IMR-90 (cell line): ENCODE results near the gene PLCB3. TPM values are rescaled to one million over a fixed set of nuclear protein-coding genes. Genes with fewer than 3 reads are reported as not detected.

ENCODE experiments used
- ATAC-seq: fragments of 200-7000 bp; cut with Tn5 transposase; 2 replicates; pipeline ENCODE4 v1.9.1; 2020; ENCODE audit warnings: low read depth, mild to moderate bottlenecking, moderate library complexity
- BruUV-seq: library from RNA; stranded (reverse); fragments of 400-500 nt; replicated peaks from 2 replicates; lab custom pipeline; 2021; lab: Mats Ljungman, UMichigan
- CTCF ChIA-PET: fragments of 300-600 bp; formaldehyde crosslinking; extraction: SDS; loops from one replicate; lab custom pipeline; 2021; ENCODE audit warnings: antibody characterized with exemption; lab: Yijun Ruan, JAX
- POLR2A ChIA-PET: fragments of 300-600 bp; sonication (Branson Sonifier 250); formaldehyde crosslinking; loops from one replicate; lab custom pipeline; 2022; ENCODE audit warnings: antibody characterized with exemption; ENCODE audit not compliant: unreplicated experiment; lab: Charles Lee
- DNase-seq: peaks from one replicate; pipeline ENCODE4 v3.0.0; 2013
- H2AFZ ChIP-seq: replicated peaks from 2 replicates; pipeline ENCODE3; 2013; ENCODE audit warnings: low read length, mild to moderate bottlenecking; ENCODE audit not compliant: poor library complexity
- H2AK5ac ChIP-seq: 2 replicates; pipeline ENCODE4 v1.6.1; 2013; ENCODE audit warnings: low read depth, low read length, inconsistent platforms
- H2AK9ac ChIP-seq: replicated peaks from 2 replicates; pipeline ENCODE3; 2013; ENCODE audit warnings: mild to moderate bottlenecking, low read depth, low read length, moderate library complexity; ENCODE audit not compliant: poor library complexity
- H2BK120ac ChIP-seq: 2 replicates; pipeline ENCODE4 v1.6.1; 2013; ENCODE audit warnings: low read depth, low read length, inconsistent platforms
- H2BK15ac ChIP-seq: 3 replicates; pipeline ENCODE4 v1.6.1; 2013; ENCODE audit warnings: low read depth, low read length, inconsistent platforms
- H2BK20ac ChIP-seq: 2 replicates; pipeline ENCODE4 v1.6.1; 2013; ENCODE audit warnings: low read depth, mild to moderate bottlenecking, inconsistent platforms, low read length, moderate library complexity
- H2BK5ac ChIP-seq: 2 replicates; pipeline ENCODE4 v1.6.1; 2013; ENCODE audit warnings: mild to moderate bottlenecking, low read depth, low read length, inconsistent platforms; ENCODE audit not compliant: poor library complexity, severe bottlenecking
- H3K14ac ChIP-seq: replicated peaks from 2 replicates; pipeline ENCODE4 v1.6.1; 2013; ENCODE audit warnings: low read depth, low read length, inconsistent platforms
- H3K18ac ChIP-seq: 2 replicates; pipeline ENCODE4 v1.6.1; 2013; ENCODE audit warnings: low read depth, low read length, control low read depth
- H3K23ac ChIP-seq: 2 replicates; pipeline ENCODE4 v1.6.1; 2013; ENCODE audit warnings: low read depth, low read length, inconsistent platforms
- H3K27ac ChIP-seq: 2 replicates; pipeline ENCODE4 v1.5.1; 2013; ENCODE audit warnings: mild to moderate bottlenecking, control low read depth, low read length; ENCODE audit not compliant: insufficient read depth
- H3K27me3 ChIP-seq: 2 replicates; pipeline ENCODE4 v1.6.1; 2013; ENCODE audit warnings: low read length; ENCODE audit not compliant: control insufficient read depth, insufficient read depth
- H3K36me3 ChIP-seq: 2 replicates; pipeline ENCODE4 v1.6.1; 2013; ENCODE audit warnings: low read length, mixed read lengths; ENCODE audit not compliant: control insufficient read depth, insufficient read depth
- H3K4ac ChIP-seq: 2 replicates; pipeline ENCODE4 v1.6.1; 2013; ENCODE audit warnings: low read depth, low read length, inconsistent platforms
- H3K4me1 ChIP-seq: 2 replicates; pipeline ENCODE4 v1.6.1; 2013; ENCODE audit warnings: low read length, mixed read lengths; ENCODE audit not compliant: control insufficient read depth, insufficient read depth
- H3K4me2 ChIP-seq: 2 replicates; pipeline ENCODE4 v1.6.1; 2013; ENCODE audit warnings: low read depth, mild to moderate bottlenecking, control low read depth, low read length, moderate library complexity
- H3K4me3 ChIP-seq: 2 replicates; pipeline ENCODE4 v1.5.1; 2013; ENCODE audit warnings: low read depth, mild to moderate bottlenecking, control low read depth, low read length, moderate library complexity; ENCODE audit not compliant: insufficient read depth
- H3K56ac ChIP-seq: 2 replicates; pipeline ENCODE4 v1.6.1; 2013; ENCODE audit warnings: low read length, inconsistent platforms; ENCODE audit not compliant: insufficient read depth; ENCODE audit errors: extremely low read depth
- H3K79me1 ChIP-seq, 2 experiments: 2 replicates each; pipeline ENCODE4 v1.6.1; 2013; ENCODE audit warnings: low read length in 2 of 2, inconsistent platforms in 1 of 2, low read depth in 1 of 2
- H3K9ac ChIP-seq: 2 replicates; pipeline ENCODE4 v1.6.1; 2013; ENCODE audit warnings: low read depth, low read length, control low read depth
- H3K9me1 ChIP-seq: 2 replicates; pipeline ENCODE4 v1.6.1; 2013; ENCODE audit warnings: low read length, inconsistent platforms; ENCODE audit not compliant: insufficient read depth
- H3K9me3 ChIP-seq: 2 replicates; pipeline ENCODE4 v1.6.1; 2013; ENCODE audit warnings: low read length; ENCODE audit not compliant: control insufficient read depth, insufficient read depth
- H4K20me1 ChIP-seq: 2 replicates; pipeline ENCODE4 v1.6.1; 2013; ENCODE audit warnings: low read length, inconsistent platforms; ENCODE audit not compliant: insufficient read depth
- H4K5ac ChIP-seq: 2 replicates; pipeline ENCODE4 v1.6.1; 2013; ENCODE audit warnings: mild to moderate bottlenecking, low read depth, low read length, control low read depth
- H4K8ac ChIP-seq, 2 experiments: 2 replicates each; pipeline ENCODE4 v1.6.1; 2013; ENCODE audit warnings: low read depth in 2 of 2, low read length in 2 of 2, control low read depth in 1 of 2, inconsistent platforms in 1 of 2
- H4K91ac ChIP-seq: 2 replicates; pipeline ENCODE4 v1.6.1; 2013; ENCODE audit warnings: low read depth, low read length, inconsistent platforms; ENCODE audit not compliant: insufficient read depth
- BHLHE40 ChIP-seq: fragments of 150-350 bp; IDR thresholded peaks from 2 replicates; pipeline ENCODE4 v1.6.1; 2016; ENCODE audit warnings: mild to moderate bottlenecking, low read depth, low read length
- CEBPB ChIP-seq: IDR thresholded peaks from 2 replicates; pipeline ENCODE4 v1.6.1; 2012; ENCODE audit warnings: low read depth, low read length, improper control_type of control experiment
- CHD1 ChIP-seq: IDR thresholded peaks from 2 replicates; pipeline ENCODE4 v1.6.1; 2012; ENCODE audit warnings: low read depth, low read length, improper control_type of control experiment
- ELK1 ChIP-seq: fragments of 150-350 bp; IDR thresholded peaks from 2 replicates; pipeline ENCODE4 v1.6.1; 2016; ENCODE audit warnings: low read depth, mild to moderate bottlenecking, low read length, moderate library complexity, borderline replicate concordance
- MAFK ChIP-seq: IDR thresholded peaks from 2 replicates; pipeline ENCODE4 v1.6.1; 2012; ENCODE audit warnings: low read depth, low read length, improper control_type of control experiment
- MAZ ChIP-seq: IDR thresholded peaks from 2 replicates; pipeline ENCODE4 v1.6.1; 2012; ENCODE audit warnings: low read depth, mild to moderate bottlenecking, low read length, improper control_type of control experiment, moderate library complexity, borderline replicate concordance
- MXI1 ChIP-seq: IDR thresholded peaks from 2 replicates; pipeline ENCODE4 v1.6.1; 2012; ENCODE audit warnings: low read depth, mild to moderate bottlenecking, low read length, moderate library complexity, borderline replicate concordance
- NFE2L2 ChIP-seq: fragments of 150-350 bp; IDR thresholded peaks from 2 replicates; pipeline ENCODE4 v1.6.1; 2016; ENCODE audit warnings: low read depth, mild to moderate bottlenecking, low read length
- POLR2A ChIP-seq: IDR thresholded peaks from 2 replicates; pipeline ENCODE4 v1.6.1; 2012; ENCODE audit warnings: mild to moderate bottlenecking, low read depth, low read length
- RAD21 ChIP-seq: IDR thresholded peaks from 2 replicates; pipeline ENCODE4 v1.6.1; 2012; ENCODE audit warnings: low read length, improper control_type of control experiment
- RFX5 ChIP-seq: IDR thresholded peaks from 2 replicates; pipeline ENCODE4 v1.8.0; 2012; ENCODE audit warnings: low read depth, mild to moderate bottlenecking, low read length, moderate library complexity
- SMC3 ChIP-seq: fragments of 150-350 bp; IDR thresholded peaks from 2 replicates; pipeline ENCODE4 v1.6.1; 2016; ENCODE audit warnings: low read depth, mild to moderate bottlenecking, antibody characterized with exemption, low read length, moderate library complexity
- WGBS, 2 experiments: methylation state at CpG; one replicate each; pipeline versions ENCODE4 v1.1.5 to v1.1.7; 2013; ENCODE audit warnings: missing lambda C conversion rate in 2 of 2; ENCODE audit not compliant: insufficient read length in 1 of 2; ENCODE audit errors: extremely low coverage in 2 of 2; 5-methylcytosine and 5-hydroxymethylcytosine counted together
- dilution Hi-C: fragments of 300-500 bp; cut with HindIII; formaldehyde crosslinking; loops from one replicate; pipeline ENCODE4 v1.14.3; 2018; ENCODE audit warnings: low sequenced_read_pairs; ENCODE audit not compliant: unreplicated experiment
- in situ Hi-C: fragments of 300-500 bp; cut with MboI; formaldehyde crosslinking; loops from 3 replicates; pipeline ENCODE4 v1.14.3; 2019; ENCODE audit warnings: low sequenced_read_pairs, inconsistent platforms, mixed read lengths
- intact Hi-C: fragments of 100-400 bp; cut with micrococcal nuclease; formaldehyde crosslinking; loops from 2 replicates; pipeline ENCODE4 v1.10.0; 2022
- polyA plus RNA-seq, 3 experiments: library from polyadenylated mRNA; depleted of rRNA; stranded (reverse); fragments of >200 nt; gene quantifications; 2 replicates each; pipeline ENCODE4 v1.2.3, GENCODE V29; 2012; ENCODE audit warnings: low replicate concordance in 1 of 3
- total RNA-seq: library from RNA; depleted of rRNA; stranded (reverse); fragments of >200 nt; gene quantifications from 2 replicates; pipeline ENCODE4 v1.2.3, GENCODE V29; 2012
- TF ChIP-seq, protein P1 (sequence below): conservative IDR thresholded peaks from 2 replicates; pipeline ENCODE4 v1.5.1; 2012; ENCODE audit warnings: mild to moderate bottlenecking, low read depth, low read length, improper control_type of control experiment
- TF ChIP-seq, protein P2 (sequence below): fragments of 150-350 bp; IDR thresholded peaks from 2 replicates; pipeline ENCODE4 v1.6.1; 2017; ENCODE audit warnings: mild to moderate bottlenecking, antibody characterized with exemption, low read length, low read depth

PLCB3 gene
- total and polyA plus RNA-seq, 2 of the 4 experiments (the other 2 are of a cell fraction), result 23.9 to 24.9 TPM

DNA sequence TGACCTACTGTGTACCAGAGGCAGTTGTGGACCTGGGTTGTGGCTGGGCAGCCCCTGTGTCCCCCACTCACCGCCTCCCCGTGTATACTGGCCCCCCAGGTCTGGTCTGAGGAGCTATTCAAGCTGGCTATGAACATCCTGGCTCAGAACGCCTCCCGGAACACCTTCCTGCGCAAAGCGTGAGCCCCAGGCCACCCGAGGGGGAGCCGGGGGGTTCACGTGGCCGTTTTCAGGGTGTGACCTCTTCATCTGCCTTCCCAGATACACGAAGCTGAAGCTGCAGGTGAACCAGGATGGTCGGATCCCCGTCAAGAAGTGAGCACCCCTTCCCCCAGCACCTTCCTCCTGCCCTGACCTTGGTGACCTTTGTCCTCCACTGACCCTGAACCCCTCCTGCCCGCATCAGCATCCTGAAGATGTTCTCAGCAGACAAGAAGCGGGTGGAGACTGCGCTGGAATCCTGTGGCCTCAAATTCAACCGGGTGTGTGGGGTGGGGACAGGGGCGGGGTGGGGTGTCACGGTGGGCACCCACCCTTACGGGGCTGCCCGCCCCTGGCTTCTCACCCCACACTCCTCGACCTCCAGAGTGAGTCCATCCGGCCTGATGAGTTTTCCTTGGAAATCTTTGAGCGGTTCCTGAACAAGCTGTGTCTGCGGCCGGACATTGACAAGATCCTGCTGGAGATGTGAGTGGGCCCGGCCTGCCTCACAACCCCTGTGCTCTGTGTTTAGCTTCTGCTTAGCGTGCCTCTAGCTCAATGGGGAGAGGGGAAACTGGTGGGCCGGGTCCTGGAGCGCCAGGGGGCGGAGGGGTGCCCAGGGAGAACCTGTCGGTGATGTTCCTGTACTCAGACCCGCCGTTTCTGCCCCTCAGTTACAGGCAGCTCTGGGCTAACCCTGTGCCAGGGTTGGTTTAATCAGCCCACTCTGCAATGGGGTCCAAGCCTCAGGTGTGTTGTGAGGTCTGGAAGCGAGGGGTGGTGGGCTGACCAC is 4.1 kb downstream of the PLCB3 start:
- peaks cover 10% of the 10 kb centered on the region for H3K4me1 ChIP-seq
- no peak overlapping the region for H3K56ac ChIP-seq
- H3K79me1 ChIP-seq, result peaks cover 14 to 75% of the 10 kb centered on the region in 2 experiments
- H3K36me3 ChIP-seq, result peaks cover 44% of the 10 kb centered on the region
- H2BK5ac ChIP-seq, result no peak overlapping the region
- no peaks in the 10 kb centered on the region for H3K9me3 ChIP-seq
- no peak for DNase-seq
- H2AFZ ChIP-seq, result no peak overlapping the region
- H2BK20ac ChIP-seq, result no peak overlapping the region
- H3K14ac ChIP-seq, result no peak overlapping the region
- no peak overlapping the region for H3K23ac ChIP-seq
- H3K9ac ChIP-seq, result no peak overlapping the region
- H2AK9ac ChIP-seq, result no peak overlapping the region
- 90% methylated on average over 8 of the region's 35 CpGs; no CpG with 5 or more reads in 1 of the 2 experiments for WGBS, 2 experiments
- no peak overlapping the region for H3K4me2 ChIP-seq
- H3K4ac ChIP-seq, result no peak overlapping the region
- in situ Hi-C loops (no loop called here), intact Hi-C loops (no loop called here), dilution Hi-C loops (no loop called here)
- H3K27ac ChIP-seq, result no peak overlapping the region
- no peak for ATAC-seq
- ChIA-PET CTCF (interaction anchor here (0.6 kb wide), 1 partner anchor 553 kb away, joined by 3 read pairs; no protein-coding TSS in a partner anchor), POLR2A (no interaction called here)
- H3K18ac ChIP-seq, result no peak overlapping the region
- H3K9me1 ChIP-seq, result no peaks in the 10 kb centered on the region
- H2BK120ac ChIP-seq, result no peak overlapping the region
- no TSS peak for BruUV-seq
- no peak overlapping the region for H2BK15ac ChIP-seq
- no peak overlapping the region for H3K4me3 ChIP-seq
- H3K27me3 ChIP-seq, result no peaks in the 10 kb centered on the region
- peaks cover 5% of the 10 kb centered on the region; the same call in 1 of the 2 replicates for H4K20me1 ChIP-seq
- H4K5ac ChIP-seq, result no peak overlapping the region
- H4K8ac ChIP-seq, result no peak overlapping the region
- H2AK5ac ChIP-seq, result no peak overlapping the region
- H4K91ac ChIP-seq, result no peak overlapping the region
- TF ChIP-seq NFE2L2, result no peak
- TF ChIP-seq, protein P1, sequence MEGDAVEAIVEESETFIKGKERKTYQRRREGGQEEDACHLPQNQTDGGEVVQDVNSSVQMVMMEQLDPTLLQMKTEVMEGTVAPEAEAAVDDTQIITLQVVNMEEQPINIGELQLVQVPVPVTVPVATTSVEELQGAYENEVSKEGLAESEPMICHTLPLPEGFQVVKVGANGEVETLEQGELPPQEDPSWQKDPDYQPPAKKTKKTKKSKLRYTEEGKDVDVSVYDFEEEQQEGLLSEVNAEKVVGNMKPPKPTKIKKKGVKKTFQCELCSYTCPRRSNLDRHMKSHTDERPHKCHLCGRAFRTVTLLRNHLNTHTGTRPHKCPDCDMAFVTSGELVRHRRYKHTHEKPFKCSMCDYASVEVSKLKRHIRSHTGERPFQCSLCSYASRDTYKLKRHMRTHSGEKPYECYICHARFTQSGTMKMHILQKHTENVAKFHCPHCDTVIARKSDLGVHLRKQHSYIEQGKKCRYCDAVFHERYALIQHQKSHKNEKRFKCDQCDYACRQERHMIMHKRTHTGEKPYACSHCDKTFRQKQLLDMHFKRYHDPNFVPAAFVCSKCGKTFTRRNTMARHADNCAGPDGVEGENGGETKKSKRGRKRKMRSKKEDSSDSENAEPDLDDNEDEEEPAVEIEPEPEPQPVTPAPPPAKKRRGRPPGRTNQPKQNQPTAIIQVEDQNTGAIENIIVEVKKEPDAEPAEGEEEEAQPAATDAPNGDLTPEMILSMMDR, result no peak
- no peak for TF ChIP-seq MAZ
- TF ChIP-seq POLR2A, result no peak
- TF ChIP-seq MXI1, result no peak
- no peak for TF ChIP-seq RFX5
- no peak for TF ChIP-seq BHLHE40
- no peak for TF ChIP-seq RAD21
- TF ChIP-seq MAFK, result no peak
- TF ChIP-seq CHD1, result no peak
- TF ChIP-seq ELK1, result no peak
- TF ChIP-seq, protein P2, sequence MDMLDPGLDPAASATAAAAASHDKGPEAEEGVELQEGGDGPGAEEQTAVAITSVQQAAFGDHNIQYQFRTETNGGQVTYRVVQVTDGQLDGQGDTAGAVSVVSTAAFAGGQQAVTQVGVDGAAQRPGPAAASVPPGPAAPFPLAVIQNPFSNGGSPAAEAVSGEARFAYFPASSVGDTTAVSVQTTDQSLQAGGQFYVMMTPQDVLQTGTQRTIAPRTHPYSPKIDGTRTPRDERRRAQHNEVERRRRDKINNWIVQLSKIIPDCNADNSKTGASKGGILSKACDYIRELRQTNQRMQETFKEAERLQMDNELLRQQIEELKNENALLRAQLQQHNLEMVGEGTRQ, result no peak
- no peak for TF ChIP-seq CEBPB
- no peak for TF ChIP-seq SMC3
